Small intestine (tissue), 7 donors: ENCODE measurements around the gene TIMP3. TPM values are rescaled to one million over a fixed set of nuclear protein-coding genes. Genes with fewer than 3 reads are reported as not detected.

Experiments used
- DNase-seq, 2 donors: peaks; one replicate each; pipeline versions ENCODE4 v3.0.0 to v3.0.0-alpha.2; 2013
- FAIRE-seq: peaks from 2 replicates; lab custom pipeline; 2012; peaks lifted over from hg19 to GRCh38; lab: Jason Lieb, UNC
- H3K27ac ChIP-seq, 3 donors: one replicate each; pipeline ENCODE4 v1.5.1; 2013; ENCODE audit warnings: low read length in 2 of 3, mild to moderate bottlenecking in 2 of 3, control low read depth in 1 of 3, inconsistent platforms in 1 of 3, low read depth in 1 of 3, moderate library complexity in 1 of 3
- H3K27me3 ChIP-seq, 3 donors: one replicate each; pipeline ENCODE4 v1.6.1; 2013; ENCODE audit warnings: low read length in 3 of 3, inconsistent platforms in 1 of 3; ENCODE audit not compliant: control insufficient read depth in 3 of 3, insufficient read depth in 3 of 3
- H3K36me3 ChIP-seq, 3 donors: one replicate each; pipeline ENCODE4 v1.6.1; 2013; ENCODE audit warnings: low read length in 3 of 3, inconsistent platforms in 1 of 3, low read depth in 1 of 3, mild to moderate bottlenecking in 1 of 3, moderate library complexity in 1 of 3; ENCODE audit not compliant: control insufficient read depth in 3 of 3, insufficient read depth in 2 of 3
- H3K4me1 ChIP-seq, 3 donors: one replicate each; pipeline ENCODE4 v1.6.1; 2013; ENCODE audit warnings: low read length in 2 of 3, inconsistent platforms in 1 of 3, low read depth in 1 of 3, mild to moderate bottlenecking in 1 of 3, moderate library complexity in 1 of 3; ENCODE audit not compliant: control insufficient read depth in 3 of 3, insufficient read depth in 2 of 3
- H3K4me3 ChIP-seq, 3 donors: one replicate each; pipeline ENCODE4 v1.5.1; 2013; ENCODE audit warnings: low read length in 3 of 3, control low read depth in 1 of 3, inconsistent platforms in 1 of 3, low read depth in 1 of 3, mild to moderate bottlenecking in 1 of 3, moderate library complexity in 1 of 3
- H3K9me3 ChIP-seq, 2 donors: one replicate each; pipeline ENCODE4 v1.6.1; 2013; ENCODE audit warnings: low read depth in 1 of 2, low read length in 1 of 2; ENCODE audit not compliant: control insufficient read depth in 2 of 2, insufficient read depth in 1 of 2
- WGBS, 3 donors: extraction: QIAGEN DNeasy Blood & Tissue Kit; methylation state at CpG; one replicate each; pipeline ENCODE4 v1.1.7; 2013; 5-methylcytosine and 5-hydroxymethylcytosine counted together
- polyA plus RNA-seq, 4 donors: library from polyadenylated mRNA; stranded (reverse) in 3 of 4; unstranded in 1 of 4; fragments of 200-250 nt in 3 of 4; fragments of 120-200 nt in 1 of 4; gene quantifications; one replicate each; pipeline versions ENCODE4 v1.2.1 to v1.2.3, GENCODE V29; 2013
- donor health status: healthy with polysubstance abuse.
- donor health status: control.
- donor health status: control.
- donor health status: Bipolar disorder and iron deficiency.
- donor health status: healthy.

Gene TIMP3
- polyA plus RNA-seq, 4 donors: 1.8 to 118 (median 14.9) TPM

DNA sequence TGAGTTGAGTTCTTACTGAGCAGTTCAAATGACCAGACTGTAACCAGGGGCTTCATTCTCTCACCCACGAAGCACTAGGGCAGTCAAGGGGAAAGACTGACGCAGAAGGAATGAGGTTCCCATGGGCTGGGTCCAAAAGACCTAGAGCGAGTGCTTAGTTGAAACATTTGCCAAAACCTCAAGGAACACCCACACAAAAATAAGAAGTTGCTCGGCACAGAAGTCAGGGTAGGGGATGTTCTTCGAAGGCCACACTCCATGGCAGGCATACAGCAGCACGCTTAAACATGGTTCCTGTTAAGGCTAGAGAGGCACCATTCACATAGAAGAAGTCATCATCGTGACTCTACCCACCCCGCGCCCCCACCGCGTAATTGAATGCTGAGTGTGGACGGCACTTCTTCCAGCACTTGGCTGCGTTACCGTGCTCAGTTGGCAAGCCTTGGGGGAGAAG, 52.9 kb downstream of the TIMP3 start:
- no peak for FAIRE-seq
- no peak for DNase-seq
- peaks cover 0 to 26% (median 3%) of the 10 kb centered on the region in 3 donors for H3K36me3 ChIP-seq
- H3K27ac ChIP-seq: no peak overlapping the region
- no peaks in the 10 kb centered on the region for H3K27me3 ChIP-seq
- no peaks in the 10 kb centered on the region for H3K4me1 ChIP-seq
- H3K9me3 ChIP-seq: no peaks in the 10 kb centered on the region
- no peak overlapping the region for H3K4me3 ChIP-seq
- WGBS, 3 donors: 87 to 94% (median 89%) methylated on average over 14 of the region's 14 CpGs

DNA sequence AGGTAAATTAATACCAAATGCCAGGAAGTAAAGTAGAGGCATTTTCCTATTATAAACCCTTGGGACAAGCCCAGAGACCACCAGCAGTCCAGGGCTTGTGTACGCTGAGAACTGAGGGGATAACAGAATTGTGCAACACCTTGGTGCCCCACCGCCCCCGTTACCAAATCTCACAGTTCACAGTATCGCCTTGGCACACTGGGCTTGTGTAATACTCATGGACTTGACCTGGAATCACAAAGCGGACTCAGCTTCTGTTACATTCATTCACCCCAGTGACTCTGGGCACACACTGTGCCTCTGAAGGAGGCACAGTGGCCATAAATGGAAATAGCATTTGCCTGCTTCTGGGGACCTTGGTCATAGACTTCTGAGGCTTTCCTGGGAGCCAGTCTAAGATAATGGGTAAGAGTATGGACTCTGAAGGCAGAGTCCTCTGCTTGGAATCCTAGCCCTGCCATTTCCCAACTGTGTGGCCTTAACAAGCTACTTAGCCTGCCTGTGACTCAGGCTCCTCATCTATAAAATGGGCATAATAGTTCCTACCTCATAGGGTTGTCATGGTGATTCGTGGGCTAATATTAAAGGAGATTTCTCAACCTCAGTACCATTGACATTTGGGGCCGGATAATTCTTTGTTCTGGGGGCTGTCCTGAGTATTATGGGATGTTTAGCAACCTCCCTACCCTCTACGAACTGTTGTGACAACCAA, 53.7 kb downstream of the TIMP3 start:
- 80 to 88% (median 88%) methylated on average over 8 of the region's 8 CpGs for WGBS, 3 donors
- Histone ChIP-seq H3K4me1 (no peaks in the 10 kb centered on the region), H3K9me3 (no peaks in the 10 kb centered on the region), H3K36me3 (peaks cover 0 to 23% (median 3%) of the 10 kb centered on the region in 3 donors), H3K27me3 (no peaks in the 10 kb centered on the region), H3K4me3 (no peak overlapping the region), H3K27ac (no peak overlapping the region)
- no peak for FAIRE-seq
- peak in 1 of 2 donors; percentile 17 for DNase-seq

DNA sequence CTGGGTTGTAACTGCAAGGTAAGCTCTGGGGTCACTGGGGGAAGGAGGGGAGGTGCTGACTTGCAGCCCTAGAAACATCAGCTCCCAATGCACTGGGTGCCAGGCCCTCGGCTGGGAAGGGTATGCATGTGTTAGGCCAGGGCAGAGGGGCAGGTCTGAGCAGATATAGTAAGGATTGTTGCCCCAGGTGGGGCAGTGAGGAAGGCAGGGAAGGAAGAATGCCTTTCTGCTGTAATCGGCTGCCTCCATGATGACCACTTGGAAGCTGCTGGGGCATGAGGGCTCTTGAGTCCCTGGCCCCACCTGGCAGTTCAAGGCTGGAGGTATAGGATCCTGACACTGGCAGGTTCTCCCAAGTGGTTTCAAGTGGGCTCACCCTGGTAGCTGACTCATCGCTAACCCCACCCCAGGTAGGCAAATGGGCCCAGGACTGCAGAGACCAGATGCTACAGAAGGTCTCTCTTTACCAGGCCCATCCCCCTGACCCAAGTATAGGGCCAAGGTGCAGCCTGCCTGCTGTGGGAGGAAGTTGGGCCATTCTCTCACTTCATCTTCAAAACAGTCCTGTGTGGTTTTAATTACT, 56.7 kb downstream of the TIMP3 start:
- no peak overlapping the region for H3K27ac ChIP-seq
- no peaks in the 10 kb centered on the region for H3K4me1 ChIP-seq
- H3K9me3 ChIP-seq: no peaks in the 10 kb centered on the region
- 87 to 93% (median 89%) methylated on average over 3 of the region's 3 CpGs for WGBS, 3 donors
- no peak overlapping the region for H3K4me3 ChIP-seq
- no peaks in the 10 kb centered on the region for H3K27me3 ChIP-seq
- H3K36me3 ChIP-seq: peaks cover 0 to 29% (median 3%) of the 10 kb centered on the region in 3 donors
- DNase-seq (no peak), FAIRE-seq (no peak)

DNA sequence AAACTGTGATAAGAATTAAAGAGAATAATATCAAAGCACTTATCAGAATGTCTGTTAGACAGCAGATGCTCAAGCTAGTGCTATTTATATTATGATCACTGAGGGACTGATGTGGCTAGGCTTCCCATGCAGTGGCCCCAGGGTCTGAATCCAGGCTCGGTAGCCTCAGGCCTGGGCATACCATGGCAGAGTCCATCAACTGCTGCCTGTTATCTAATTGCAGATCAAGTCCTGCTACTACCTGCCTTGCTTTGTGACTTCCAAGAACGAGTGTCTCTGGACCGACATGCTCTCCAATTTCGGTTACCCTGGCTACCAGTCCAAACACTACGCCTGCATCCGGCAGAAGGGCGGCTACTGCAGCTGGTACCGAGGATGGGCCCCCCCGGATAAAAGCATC, 57.5 kb downstream of the TIMP3 start:
- Histone ChIP-seq H3K4me1 (no peaks in the 10 kb centered on the region), H3K9me3 (no peaks in the 10 kb centered on the region), H3K27me3 (no peaks in the 10 kb centered on the region), H3K36me3 (peaks cover 0 to 29% (median 3%) of the 10 kb centered on the region in 3 donors), H3K4me3 (no peak overlapping the region), H3K27ac (no peak overlapping the region)
- WGBS, 3 donors: 83 to 90% (median 84%) methylated on average over 9 of the region's 9 CpGs
- FAIRE-seq (no peak), DNase-seq (no peak)

DNA sequence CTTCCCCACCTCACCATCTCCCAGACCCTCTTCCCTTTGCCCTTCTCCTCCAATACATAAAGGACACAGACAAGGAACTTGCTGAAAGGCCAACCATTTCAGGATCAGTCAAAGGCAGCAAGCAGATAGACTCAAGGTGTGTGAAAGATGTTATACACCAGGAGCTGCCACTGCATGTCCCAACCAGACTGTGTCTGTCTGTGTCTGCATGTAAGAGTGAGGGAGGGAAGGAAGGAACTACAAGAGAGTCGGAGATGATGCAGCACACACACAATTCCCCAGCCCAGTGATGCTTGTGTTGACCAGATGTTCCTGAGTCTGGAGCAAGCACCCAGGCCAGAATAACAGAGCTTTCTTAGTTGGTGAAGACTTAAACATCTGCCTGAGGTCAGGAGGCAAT, 58.2 kb downstream of the TIMP3 start:
- H3K9me3 ChIP-seq: no peaks in the 10 kb centered on the region
- H3K4me3 ChIP-seq: no peak overlapping the region
- no peaks in the 10 kb centered on the region for H3K4me1 ChIP-seq
- 84 to 93% (median 86%) methylated on average over 1 of the region's 1 CpG for WGBS, 3 donors
- no peak overlapping the region for H3K27ac ChIP-seq
- peaks cover 0 to 27% (median 3%) of the 10 kb centered on the region in 3 donors for H3K36me3 ChIP-seq
- no peak for DNase-seq
- H3K27me3 ChIP-seq: no peaks in the 10 kb centered on the region
- FAIRE-seq: no peak

DNA sequence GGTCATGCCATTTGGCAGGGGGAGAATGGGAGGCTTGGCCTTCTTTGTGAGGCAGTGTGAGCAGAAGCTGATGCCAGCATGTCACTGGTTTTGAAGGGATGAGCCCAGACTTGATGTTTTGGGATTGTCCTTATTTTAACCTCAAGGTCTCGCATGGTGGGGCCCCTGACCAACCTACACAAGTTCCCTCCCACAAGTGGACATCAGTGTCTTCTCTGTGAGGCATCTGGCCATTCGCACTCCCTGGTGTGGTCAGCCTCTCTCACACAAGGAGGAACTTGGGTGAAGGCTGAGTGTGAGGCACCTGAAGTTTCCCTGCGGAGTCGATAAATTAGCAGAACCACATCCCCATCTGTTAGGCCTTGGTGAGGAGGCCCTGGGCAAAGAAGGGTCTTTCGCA, 59.8 kb downstream of the TIMP3 start:
- 85 to 98% (median 86%) methylated on average over 5 of the region's 5 CpGs for WGBS, 3 donors

DNA sequence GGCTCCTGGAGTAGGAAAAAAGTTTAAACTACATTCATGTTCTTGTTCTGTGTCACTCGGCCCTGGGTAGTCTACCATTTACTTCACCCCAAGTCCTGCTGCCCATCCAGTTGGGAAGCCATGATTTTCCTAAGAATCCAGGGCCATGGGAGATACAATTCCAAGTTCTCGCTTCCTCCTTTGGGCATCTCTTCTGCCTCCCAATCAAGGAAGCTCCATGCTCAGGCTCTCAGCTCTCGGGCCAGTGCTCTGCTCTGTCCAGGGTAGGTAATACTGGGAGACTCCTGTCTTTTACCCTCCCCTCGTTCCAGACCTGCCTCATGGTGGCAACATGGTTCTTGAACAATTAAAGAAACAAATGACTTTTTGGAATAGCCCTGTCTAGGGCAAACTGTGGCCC, 60.6 kb downstream of the TIMP3 start:
- Histone ChIP-seq H3K27me3 (no peaks in the 10 kb centered on the region), H3K4me1 (no peaks in the 10 kb centered on the region), H3K27ac (no peak overlapping the region), H3K4me3 (no peak overlapping the region), H3K36me3 (peaks cover 0 to 21% (median 3%) of the 10 kb centered on the region in 3 donors), H3K9me3 (no peaks in the 10 kb centered on the region)
- WGBS, 3 donors: 84 to 93% (median 87%) methylated on average over 4 of the region's 4 CpGs
- no peak for FAIRE-seq
- no peak for DNase-seq

More for the DNA sequence above, 59.8 kb downstream of the TIMP3 start:
- FAIRE-seq: no peak
- Histone ChIP-seq H3K9me3 (no peaks in the 10 kb centered on the region), H3K27me3 (no peaks in the 10 kb centered on the region), H3K4me1 (no peaks in the 10 kb centered on the region), H3K36me3 (peaks cover 0 to 22% (median 3%) of the 10 kb centered on the region in 3 donors), H3K27ac (no peak overlapping the region), H3K4me3 (no peak overlapping the region)
- no peak for DNase-seq

DNA sequence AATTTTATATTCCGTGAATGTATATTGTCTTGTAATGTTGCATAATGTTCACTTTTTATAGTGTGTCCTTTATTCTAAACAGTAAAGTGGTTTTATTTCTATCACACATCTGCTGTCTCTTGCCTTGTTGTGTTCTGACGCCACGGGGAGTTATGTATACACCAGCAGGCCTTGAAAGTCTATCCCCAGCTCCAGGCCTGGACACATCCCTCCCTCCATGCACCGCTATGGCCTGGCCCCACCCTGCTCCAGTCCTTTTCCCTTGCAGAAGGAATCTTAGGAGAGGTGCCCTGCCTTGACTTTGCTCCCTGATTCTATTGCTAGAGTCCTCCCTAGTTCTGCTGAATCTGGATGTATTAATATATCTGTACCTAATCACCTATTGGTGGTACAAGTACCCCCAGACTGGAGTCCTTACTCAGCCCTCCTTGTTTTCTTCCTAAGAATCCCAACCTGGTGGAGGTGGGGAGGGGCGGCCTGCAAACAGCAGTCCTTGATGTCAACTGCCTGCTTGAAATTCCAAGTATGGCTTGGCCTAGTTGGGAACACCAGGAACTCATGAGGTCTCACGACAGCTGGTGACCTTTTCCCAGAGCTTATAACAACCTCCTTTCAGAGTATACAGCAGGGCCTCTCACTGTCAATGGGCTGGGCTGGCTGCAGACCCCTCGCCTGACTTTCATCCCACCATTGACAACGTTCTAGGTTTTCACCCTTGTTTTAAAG, 61.6 kb downstream of the TIMP3 start:
- H3K9me3 ChIP-seq: no peaks in the 10 kb centered on the region
- DNase-seq (no peak), FAIRE-seq (no peak)
- H3K27ac ChIP-seq: no peak overlapping the region
- H3K4me3 ChIP-seq: no peak overlapping the region
- no peaks in the 10 kb centered on the region for H3K27me3 ChIP-seq
- no peaks in the 10 kb centered on the region for H3K4me1 ChIP-seq
- WGBS, 3 donors: 76 to 87% (median 80%) methylated on average over 8 of the region's 8 CpGs
- H3K36me3 ChIP-seq: peaks cover 0 to 17% (median 3%) of the 10 kb centered on the region in 3 donors
